Neural progenitor cell (in vitro differentiated cells): Measurements from ENCODE around the gene CTSH. TPM values are rescaled to one million over a fixed set of nuclear protein-coding genes. Genes with fewer than 3 reads are reported as not detected.
A peak's percentile ranks its signal among the peaks of the same experiment; 100 is the strongest.

Source experiments
- DNase-seq: peaks from one replicate; pipeline ENCODE4 v3.0.0-alpha.2; 2016; ENCODE audit warnings: low spot score
- H2AFZ ChIP-seq: fragments of 200-600 bp; sonication (generic); replicated peaks from 2 replicates; pipeline ENCODE4 v1.6.1; 2016; ENCODE audit warnings: antibody characterized with exemption
- H3F3A ChIP-seq: fragments of 200-600 bp; sonication (generic); 2 replicates; pipeline ENCODE4 v1.6.1; 2016; ENCODE audit warnings: antibody characterized with exemption, low read depth
- H3K27ac ChIP-seq: fragments of 200-600 bp; sonication (generic); 2 replicates; pipeline ENCODE4 v1.5.1; 2016; ENCODE audit warnings: mild to moderate bottlenecking
- H3K27me3 ChIP-seq: fragments of 200-600 bp; sonication (generic); 2 replicates; pipeline ENCODE4 v1.6.1; 2016; ENCODE audit warnings: mild to moderate bottlenecking, moderate library complexity
- H3K36me3 ChIP-seq: fragments of 200-600 bp; sonication (generic); 2 replicates; pipeline ENCODE4 v1.5.1; 2016
- H3K4me1 ChIP-seq: fragments of 200-600 bp; sonication (generic); 2 replicates; pipeline ENCODE4 v1.6.1; 2016; ENCODE audit warnings: mixed run types
- H3K4me2 ChIP-seq: fragments of 200-600 bp; sonication (generic); 2 replicates; pipeline ENCODE4 v1.6.1; 2016
- H3K4me3 ChIP-seq: fragments of 200-600 bp; sonication (generic); 2 replicates; pipeline ENCODE4 v1.5.1; 2016
- H3K79me2 ChIP-seq: fragments of 200-600 bp; sonication (generic); 2 replicates; pipeline ENCODE4 v1.6.1; 2016; ENCODE audit warnings: low read depth
- H3K9ac ChIP-seq: fragments of 200-600 bp; sonication (generic); 2 replicates; pipeline ENCODE4 v1.6.1; 2016
- H3K9me3 ChIP-seq: fragments of 200-600 bp; sonication (generic); 2 replicates; pipeline ENCODE4 v1.5.1; 2016; ENCODE audit warnings: low read depth
- H4K20me1 ChIP-seq: fragments of 200-600 bp; sonication (generic); 2 replicates; pipeline ENCODE4 v1.6.1; 2016; ENCODE audit warnings: low read depth
- H3K27ac Mint-ChIP-seq: 3 replicates; pipeline ENCODE4 v1.8.0; 2021; ENCODE audit warnings: mixed read lengths
- H3K27me3 Mint-ChIP-seq: 2 replicates; pipeline ENCODE4 v1.8.0; 2022; ENCODE audit warnings: low read depth, mild to moderate bottlenecking, inconsistent platforms, moderate library complexity, mixed read lengths; ENCODE audit not compliant: insufficient read depth
- H3K36me3 Mint-ChIP-seq: 3 replicates; pipeline ENCODE4 v1.8.0; 2021; ENCODE audit warnings: mixed read lengths
- H3K4me1 Mint-ChIP-seq: 3 replicates; pipeline ENCODE4 v1.8.0; 2021; ENCODE audit warnings: mixed read lengths
- H3K4me3 Mint-ChIP-seq: 3 replicates; pipeline ENCODE4 v1.8.0; 2021; ENCODE audit warnings: mild to moderate bottlenecking, moderate library complexity, mixed read lengths
- H3K9me3 Mint-ChIP-seq: 3 replicates; pipeline ENCODE4 v1.8.0; 2020; ENCODE audit warnings: mixed read lengths
- EZH2 ChIP-seq: fragments of 200-600 bp; sonication (generic); IDR thresholded peaks from 2 replicates; pipeline ENCODE4 v1.6.1; 2017; ENCODE audit warnings: antibody characterized with exemption, mild to moderate bottlenecking, moderate library complexity
- EZH2phosphoT487 ChIP-seq: fragments of 200-600 bp; sonication (generic); IDR thresholded peaks from 2 replicates; pipeline ENCODE4 v1.6.1; 2017; ENCODE audit warnings: antibody characterized with exemption
- total RNA-seq: library from RNA; depleted of rRNA; stranded (reverse); fragments of >200 nt; gene quantifications from 2 replicates; pipeline ENCODE4 v1.2.3, GENCODE V29; 2015; ENCODE audit warnings: low replicate concordance
- TF ChIP-seq, protein P1 (sequence below): fragments of 200-600 bp; sonication (generic); IDR thresholded peaks from 2 replicates; pipeline ENCODE4 v1.5.1; 2017; ENCODE audit warnings: antibody characterized with exemption, mild to moderate bottlenecking

Gene CTSH
- total RNA-seq, 1 donor from 2014 or later = 3.5 TPM

DNA sequence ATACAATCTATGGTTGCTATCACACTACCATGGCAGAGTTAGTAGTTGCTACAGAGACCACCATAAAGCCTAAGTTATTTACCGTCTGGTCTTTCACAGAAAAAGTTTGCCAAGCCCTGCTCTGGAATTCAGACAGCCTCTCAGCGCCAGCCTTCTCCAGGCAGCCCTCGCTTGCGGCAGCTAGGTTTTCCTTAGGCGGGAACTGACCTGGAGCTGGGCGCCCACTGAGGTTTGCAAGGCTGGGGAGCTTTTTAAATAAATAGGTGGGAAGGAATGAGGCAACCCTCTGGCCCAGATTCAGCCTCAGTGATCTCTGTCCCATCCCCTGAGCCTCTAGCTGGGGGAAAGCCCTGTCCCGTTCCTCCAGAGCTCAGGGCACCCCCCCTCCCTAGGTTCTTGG is 1.2 kb downstream of the CTSH start:
- H3K4me1 Mint-ChIP-seq = peaks cover 4% of the 10 kb centered on the region
- peaks cover 10% of the 10 kb centered on the region for H3K27me3 Mint-ChIP-seq
- H3K27me3 ChIP-seq = peaks cover 51% of the 10 kb centered on the region
- no peak overlapping the region for H3K27ac ChIP-seq
- H3K4me2 ChIP-seq = no peak overlapping the region
- H3F3A ChIP-seq = peaks cover 9% of the 10 kb centered on the region
- no peaks in the 10 kb centered on the region for H3K79me2 ChIP-seq
- no peaks in the 10 kb centered on the region for H3K36me3 Mint-ChIP-seq
- H3K9me3 ChIP-seq = no peaks in the 10 kb centered on the region
- peaks cover 3% of the 10 kb centered on the region for H3K4me1 ChIP-seq
- peak overlapping the region; percentile 69 for H3K4me3 Mint-ChIP-seq
- DNase-seq = peak; percentile 18
- H3K9me3 Mint-ChIP-seq = no peaks in the 10 kb centered on the region
- H3K36me3 ChIP-seq = no peaks in the 10 kb centered on the region
- TF ChIP-seq EZH2 (no peak), EZH2phosphoT487 (no peak)
- TF ChIP-seq, protein P1, sequence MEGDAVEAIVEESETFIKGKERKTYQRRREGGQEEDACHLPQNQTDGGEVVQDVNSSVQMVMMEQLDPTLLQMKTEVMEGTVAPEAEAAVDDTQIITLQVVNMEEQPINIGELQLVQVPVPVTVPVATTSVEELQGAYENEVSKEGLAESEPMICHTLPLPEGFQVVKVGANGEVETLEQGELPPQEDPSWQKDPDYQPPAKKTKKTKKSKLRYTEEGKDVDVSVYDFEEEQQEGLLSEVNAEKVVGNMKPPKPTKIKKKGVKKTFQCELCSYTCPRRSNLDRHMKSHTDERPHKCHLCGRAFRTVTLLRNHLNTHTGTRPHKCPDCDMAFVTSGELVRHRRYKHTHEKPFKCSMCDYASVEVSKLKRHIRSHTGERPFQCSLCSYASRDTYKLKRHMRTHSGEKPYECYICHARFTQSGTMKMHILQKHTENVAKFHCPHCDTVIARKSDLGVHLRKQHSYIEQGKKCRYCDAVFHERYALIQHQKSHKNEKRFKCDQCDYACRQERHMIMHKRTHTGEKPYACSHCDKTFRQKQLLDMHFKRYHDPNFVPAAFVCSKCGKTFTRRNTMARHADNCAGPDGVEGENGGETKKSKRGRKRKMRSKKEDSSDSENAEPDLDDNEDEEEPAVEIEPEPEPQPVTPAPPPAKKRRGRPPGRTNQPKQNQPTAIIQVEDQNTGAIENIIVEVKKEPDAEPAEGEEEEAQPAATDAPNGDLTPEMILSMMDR = no peak
- H3K4me3 ChIP-seq = no peak overlapping the region
- H4K20me1 ChIP-seq = peaks cover 5% of the 10 kb centered on the region
- no peak overlapping the region for H3K9ac ChIP-seq
- H3K27ac Mint-ChIP-seq = no peak overlapping the region
- no peak overlapping the region for H2AFZ ChIP-seq

DNA sequence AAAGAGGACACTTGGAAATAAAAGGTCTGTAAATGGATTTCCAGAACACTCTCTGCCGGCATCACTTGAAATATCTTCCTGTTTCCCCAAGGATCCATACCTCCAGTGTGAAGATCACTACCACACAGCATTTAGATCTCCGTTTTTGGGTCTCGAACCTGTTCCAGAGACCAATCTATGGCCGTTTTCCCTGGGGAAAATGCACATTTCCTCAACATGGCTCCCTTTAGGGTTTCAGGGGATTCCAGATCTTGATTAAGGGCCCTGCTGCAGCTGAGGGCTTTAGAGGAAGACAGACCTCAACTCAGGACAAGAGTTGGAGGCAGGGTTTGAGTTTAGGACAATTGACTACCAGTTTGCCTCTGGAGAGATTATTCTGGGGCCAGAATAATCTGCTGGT is 2.1 kb downstream of the CTSH start:
- H3K4me3 Mint-ChIP-seq = no peak overlapping the region
- no peak for TF ChIP-seq EZH2phosphoT487
- TF ChIP-seq, protein P1 = no peak
- TF ChIP-seq EZH2 = no peak
- Histone ChIP-seq H3K9ac (no peak overlapping the region), H3K36me3 (no peaks in the 10 kb centered on the region), H3K27me3 (peaks cover 51% of the 10 kb centered on the region), H4K20me1 (peaks cover 5% of the 10 kb centered on the region), H3K4me3 (no peak overlapping the region), H3F3A (peaks cover 9% of the 10 kb centered on the region), H3K27ac (no peak overlapping the region), H3K4me2 (no peak overlapping the region), H3K79me2 (no peaks in the 10 kb centered on the region), H2AFZ (no peak overlapping the region), H3K9me3 (no peaks in the 10 kb centered on the region), H3K4me1 (peaks cover 3% of the 10 kb centered on the region)
- H3K27me3 Mint-ChIP-seq = peaks cover 6% of the 10 kb centered on the region
- no peaks in the 10 kb centered on the region for H3K9me3 Mint-ChIP-seq
- peaks cover 4% of the 10 kb centered on the region for H3K4me1 Mint-ChIP-seq
- H3K27ac Mint-ChIP-seq = no peak overlapping the region
- DNase-seq = no peak
- H3K36me3 Mint-ChIP-seq = no peaks in the 10 kb centered on the region

- H4K20me1 ChIP-seq = peaks cover under 1% of the 10 kb centered on the region
- no peaks in the 10 kb centered on the region for H3K27me3 Mint-ChIP-seq
- no peaks in the 10 kb centered on the region for H3K36me3 ChIP-seq
- H2AFZ ChIP-seq = no peak overlapping the region
- DNase-seq = no peak
- no peaks in the 10 kb centered on the region for H3K9me3 ChIP-seq
- no peaks in the 10 kb centered on the region for H3K4me1 ChIP-seq
- peaks cover 7% of the 10 kb centered on the region for H3K4me1 Mint-ChIP-seq
- H3K4me2 ChIP-seq = no peak overlapping the region
- peaks cover 17% of the 10 kb centered on the region for H3K27me3 ChIP-seq
- no peak overlapping the region for H3K27ac ChIP-seq
- no peak overlapping the region for H3K27ac Mint-ChIP-seq
- no peak for TF ChIP-seq EZH2phosphoT487
- TF ChIP-seq, protein P1 = no peak
- TF ChIP-seq EZH2 = no peak
- no peak overlapping the region for H3K4me3 Mint-ChIP-seq
- H3K79me2 ChIP-seq = no peaks in the 10 kb centered on the region
- no peaks in the 10 kb centered on the region for H3K36me3 Mint-ChIP-seq
- no peak overlapping the region for H3K4me3 ChIP-seq
- no peaks in the 10 kb centered on the region for H3K9me3 Mint-ChIP-seq
- H3K9ac ChIP-seq = no peak overlapping the region
- peaks cover under 1% of the 10 kb centered on the region for H3F3A ChIP-seq
These were observed 6.0 kb downstream of the CTSH start for GRCh38 chr15:78938658-78939488.
